ENCODE data around the gene USP9X.
"Not testable (repeated sequence)": the region's sequence is repeated elsewhere in the genome, so short reads cannot be mapped to it uniquely, and the experiment has no call there.

The USP9X gene

DNA sequence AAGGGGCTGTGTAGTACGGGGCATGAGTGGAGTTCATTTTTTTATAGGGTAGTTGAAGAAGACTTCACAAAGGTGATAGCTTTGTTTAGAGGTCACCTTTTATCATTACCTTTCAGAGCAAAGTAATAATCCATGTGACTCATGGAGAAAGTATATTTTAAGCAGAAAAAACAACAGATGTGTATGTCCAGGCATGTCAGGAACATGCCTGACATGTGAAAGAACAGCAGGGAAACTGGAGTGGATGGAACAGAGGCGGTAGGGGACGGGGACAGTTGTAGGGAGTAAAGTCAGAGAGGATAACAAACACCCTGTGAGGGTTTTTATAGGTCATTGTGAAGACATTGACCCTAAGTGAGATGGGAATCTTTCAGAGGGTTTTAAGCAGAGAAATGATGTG lies 107.6 kb downstream of the USP9X start:
- DNase-seq = no peak

DNA sequence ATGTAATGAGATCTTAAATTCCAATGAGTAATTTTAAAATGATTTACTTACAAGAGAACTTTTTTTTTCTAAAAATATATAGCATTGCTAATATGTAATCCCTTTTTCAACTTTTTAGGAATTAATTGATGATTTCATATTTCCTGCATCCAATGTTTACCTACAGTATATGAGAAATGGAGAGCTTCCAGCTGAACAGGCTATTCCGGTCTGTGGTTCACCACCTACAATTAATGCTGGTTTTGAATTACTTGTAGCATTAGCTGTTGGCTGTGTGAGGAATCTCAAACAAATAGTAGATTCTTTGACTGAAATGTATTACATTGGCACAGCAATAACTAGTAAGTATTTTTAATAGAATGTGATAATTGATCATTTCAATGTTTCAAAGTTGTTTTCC lies 113.2 kb downstream of the USP9X start:
- DNase-seq = no peak

DNA sequence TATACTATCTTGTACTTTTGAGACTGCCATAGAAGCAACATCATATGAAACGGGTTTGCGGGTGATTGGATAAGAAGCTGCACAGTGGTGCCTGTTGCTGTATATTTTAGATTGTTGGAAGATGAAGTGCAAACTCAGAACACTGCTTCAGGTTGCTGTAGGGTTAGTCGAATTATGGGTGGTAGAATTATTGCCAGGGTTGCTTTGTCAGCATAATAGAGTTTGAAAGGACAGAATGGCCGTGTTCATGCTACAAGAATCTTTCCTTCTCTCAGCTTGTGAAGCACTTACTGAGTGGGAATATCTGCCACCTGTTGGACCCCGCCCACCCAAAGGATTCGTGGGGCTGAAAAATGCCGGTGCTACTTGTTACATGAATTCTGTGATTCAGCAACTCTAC lies 115.5 kb downstream of the USP9X start:
- DNase-seq = no peak

DNA sequence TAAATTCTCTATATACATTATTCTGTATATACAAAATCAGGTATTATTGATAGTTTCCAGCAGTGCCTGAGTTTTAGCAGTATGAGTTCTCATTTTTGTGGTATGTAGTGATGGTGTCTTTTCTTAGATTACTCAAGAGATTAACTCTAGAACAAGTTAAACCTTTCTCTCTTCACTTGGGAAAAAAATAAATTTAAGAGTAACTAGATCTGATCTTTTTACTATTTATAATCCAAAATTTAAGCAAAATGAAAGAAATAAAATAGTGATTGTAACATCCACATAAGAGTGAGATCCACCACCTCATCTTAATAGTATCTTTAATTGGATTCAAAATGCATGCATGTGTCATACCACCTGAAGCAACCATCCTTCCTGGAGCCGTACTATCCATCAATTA lies 124.6 kb downstream of the USP9X start:
- DNase-seq = no peak

DNA sequence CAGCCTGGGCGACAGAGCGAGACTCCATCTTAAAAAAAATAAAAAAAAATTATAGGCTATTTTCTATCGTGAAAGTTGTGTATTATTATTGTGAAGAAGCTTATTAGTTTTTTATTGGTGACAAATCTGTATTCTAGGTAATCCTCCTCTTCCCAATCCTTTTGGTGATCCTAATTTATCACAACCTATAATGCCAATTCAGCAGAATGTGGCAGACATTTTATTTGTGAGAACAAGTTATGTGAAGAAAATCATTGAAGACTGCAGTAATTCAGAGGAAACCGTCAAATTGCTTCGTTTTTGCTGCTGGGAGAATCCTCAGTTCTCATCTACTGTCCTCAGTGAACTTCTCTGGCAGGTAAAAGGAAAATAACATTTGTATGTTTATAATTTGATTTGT lies 139.4 kb downstream of the USP9X start:
- no peak for DNase-seq

DNA sequence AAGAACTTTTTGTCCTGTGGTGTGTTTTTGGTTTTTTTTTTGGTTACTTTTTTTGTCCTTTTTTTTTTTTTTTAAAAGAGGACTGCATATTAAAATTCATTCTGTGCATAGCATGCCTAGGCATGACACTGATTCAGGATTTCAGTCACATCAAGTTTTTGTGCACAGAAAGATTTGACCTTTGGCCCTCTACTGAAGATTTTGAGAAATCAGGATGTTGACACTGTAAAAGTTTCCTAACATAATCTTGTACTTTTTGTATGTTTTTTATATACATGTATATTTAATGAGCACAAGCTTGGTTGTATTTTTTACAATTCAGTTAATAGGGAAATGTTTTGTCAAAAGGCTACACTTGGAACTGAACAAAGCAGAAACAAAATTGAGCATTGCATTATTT lies 148.7 kb downstream of the USP9X start:
- no peak for DNase-seq

DNA sequence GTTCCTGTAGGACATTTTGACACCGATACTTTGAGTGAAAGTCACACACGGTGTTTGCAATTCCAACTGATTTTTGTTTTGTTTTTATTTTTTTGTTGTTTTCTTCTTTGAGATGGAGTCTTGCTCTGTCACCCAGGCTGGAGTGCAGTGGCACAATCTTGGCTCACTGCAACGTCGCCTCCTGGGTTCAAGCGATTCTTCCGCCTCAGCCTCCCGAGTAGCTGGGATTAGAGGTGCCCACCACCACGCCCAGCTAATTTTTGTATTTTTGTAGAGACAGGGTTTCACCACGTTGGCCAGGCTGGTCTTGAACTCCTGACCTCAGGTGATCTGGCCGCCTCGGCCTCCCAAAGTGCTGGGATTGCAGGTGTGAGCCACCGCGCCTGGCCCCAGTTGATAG lies 149.2 kb downstream of the USP9X start:
- DNase-seq = not testable (repeated sequence)

DNA sequence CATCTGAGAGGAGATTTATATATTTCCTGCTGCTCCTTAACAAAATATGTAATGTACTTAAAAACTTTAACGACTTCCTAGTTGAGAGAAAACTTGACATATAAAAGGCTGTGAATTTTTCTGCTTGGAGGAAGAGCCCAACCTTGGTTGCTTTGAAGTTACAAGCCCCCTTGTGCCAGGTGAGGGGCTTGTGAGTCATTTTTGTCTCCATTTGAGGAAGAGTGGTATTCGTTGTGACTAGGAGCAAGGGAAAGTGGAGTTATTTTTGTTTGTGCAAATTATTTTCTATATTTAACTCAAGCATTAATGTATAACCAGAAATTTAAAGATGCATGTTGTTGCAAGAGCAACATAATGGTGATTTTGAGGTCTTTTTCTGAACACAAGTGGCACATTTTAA lies 149.7 kb downstream of the USP9X start:
- no peak for DNase-seq

DNA sequence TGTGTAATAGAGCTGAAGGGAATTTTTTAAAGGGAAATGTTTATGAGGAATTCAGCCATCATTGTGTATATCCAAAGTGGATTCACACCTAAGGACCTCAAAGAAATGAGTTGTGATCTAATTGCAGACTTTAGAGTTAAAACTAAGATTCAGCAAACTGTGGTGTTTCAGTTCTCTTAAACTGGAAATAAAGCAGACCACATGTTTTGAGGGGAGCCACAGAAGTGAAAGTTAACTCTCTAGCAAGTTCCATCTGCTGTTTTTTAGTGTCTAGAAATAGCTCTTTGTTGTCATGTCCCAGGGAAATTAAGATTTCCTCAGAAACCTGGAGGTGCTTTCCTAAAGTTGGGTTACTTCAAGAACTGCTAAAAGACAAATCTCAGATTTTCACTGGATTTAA lies 151.4 kb downstream of the USP9X start:
- no peak for DNase-seq

DNA sequence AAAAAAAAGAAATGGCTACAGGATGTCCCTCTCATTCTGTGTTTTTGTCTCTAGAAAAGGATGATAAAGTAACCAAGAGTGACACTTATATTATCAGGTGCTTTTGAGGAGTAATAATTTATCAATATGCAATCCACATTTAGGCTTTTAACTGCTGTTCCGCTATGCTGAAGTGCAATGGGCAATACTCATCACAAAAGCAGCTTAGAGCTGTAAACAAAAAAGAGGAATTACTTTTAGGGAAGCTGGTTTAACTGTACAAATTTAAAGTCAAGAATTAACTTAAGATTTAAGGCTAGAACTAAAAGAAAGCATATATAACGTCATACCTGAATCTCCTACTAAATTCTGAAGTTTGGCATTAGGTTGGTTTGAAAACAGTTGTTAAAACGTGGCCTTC lies 155.3 kb downstream of the USP9X start:
- no peak for DNase-seq

DNA sequence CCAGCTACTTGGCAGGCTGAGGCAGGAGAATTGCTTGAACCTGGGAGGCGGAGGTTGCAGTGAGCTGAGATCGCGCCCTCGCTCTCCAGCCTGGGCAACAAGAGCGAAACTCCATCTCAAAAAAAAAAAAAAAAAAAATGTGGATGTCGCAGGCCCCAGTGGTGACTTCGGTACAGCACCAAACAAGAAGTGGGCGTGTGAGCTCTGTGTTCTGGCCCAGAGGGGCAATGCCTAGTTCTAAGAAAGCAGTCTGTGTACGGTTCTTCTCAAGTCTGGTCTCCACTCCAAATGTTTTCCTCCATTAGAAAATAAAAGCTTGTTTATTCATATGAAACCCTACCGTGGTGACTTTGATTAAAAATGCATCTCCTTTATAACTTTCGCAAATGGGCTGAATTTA lies 156.7 kb downstream of the USP9X start:
- DNase-seq = no peak

DNA sequence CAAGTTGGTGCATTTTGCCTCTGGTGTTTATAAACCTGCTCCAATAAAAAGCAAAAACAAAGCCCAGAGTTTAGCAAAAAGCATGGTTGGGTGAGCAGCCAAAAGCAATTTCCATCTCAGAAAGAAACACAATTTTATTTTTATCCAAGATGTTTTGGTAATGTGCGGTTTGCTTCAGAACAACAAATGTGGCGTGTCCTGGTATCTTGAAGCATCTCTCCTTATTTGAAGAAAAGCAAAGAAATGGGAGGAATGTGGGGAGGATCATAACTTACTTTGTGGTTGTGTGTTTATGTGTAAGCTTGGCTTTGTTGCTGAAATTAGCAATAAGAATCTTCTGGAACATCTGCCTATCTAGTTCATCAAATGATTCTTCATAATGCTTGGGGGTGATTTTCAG lies 160.4 kb downstream of the USP9X start:
- DNase-seq = peak; percentile 10

DNA sequence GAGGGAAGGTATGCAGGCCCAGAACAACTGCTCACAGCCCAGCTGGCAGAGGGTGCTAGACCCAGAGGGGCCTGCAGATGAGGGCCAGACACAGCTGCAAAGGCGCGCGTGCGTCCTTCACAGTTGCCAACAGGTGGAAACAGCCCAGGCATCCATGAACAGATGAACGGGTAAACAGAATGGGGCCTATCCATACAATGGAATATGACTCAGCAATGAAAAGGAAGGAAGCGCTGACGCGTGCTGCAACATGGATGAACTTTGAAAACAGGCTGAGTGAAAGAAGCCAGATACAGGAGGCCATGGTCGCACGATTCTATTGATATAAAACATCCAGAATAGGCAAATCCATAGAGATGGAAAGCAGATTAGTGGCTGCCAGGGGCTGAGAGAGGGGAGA lies 165.6 kb downstream of the USP9X start:
- no peak for DNase-seq

DNA sequence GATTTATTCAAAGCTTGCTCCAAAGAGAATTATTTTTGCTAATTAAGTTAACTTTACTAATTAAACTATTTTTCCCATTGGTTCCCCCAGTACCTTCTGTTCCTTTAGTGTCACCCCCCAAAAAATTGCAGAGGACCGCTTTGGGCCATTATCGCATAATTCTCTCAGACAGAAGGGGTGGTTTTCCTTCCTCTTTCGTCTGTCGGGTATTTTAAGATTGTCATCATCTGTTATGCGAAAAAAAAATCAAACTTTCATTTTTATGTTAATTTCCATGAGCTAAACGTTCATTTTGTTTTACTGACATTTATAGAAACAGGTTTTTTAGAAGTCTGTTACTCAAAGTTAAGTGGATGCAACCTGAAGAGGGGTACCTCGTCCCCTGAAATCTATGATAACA lies 172.6 kb downstream of the USP9X start:
- no peak for DNase-seq

DNA sequence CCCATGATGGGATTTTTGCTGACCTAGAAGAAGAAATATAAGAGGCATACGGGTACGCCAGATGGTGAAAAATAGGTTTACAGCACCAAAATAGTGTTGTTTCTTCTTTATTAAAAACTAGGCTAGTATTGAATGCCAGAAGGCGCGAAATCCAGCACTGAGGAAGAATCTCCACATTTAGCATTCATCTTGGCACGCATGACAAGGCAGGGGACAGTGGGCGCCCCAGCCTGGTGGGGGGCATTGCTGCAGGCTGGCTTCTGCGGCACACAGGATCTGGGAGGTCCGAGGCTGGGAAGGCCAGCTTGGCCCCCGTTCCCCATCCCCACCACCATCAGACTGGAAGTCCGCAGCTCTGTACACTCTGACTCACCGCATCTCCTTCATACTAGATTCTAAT lies 173.0 kb downstream of the USP9X start:
- no peak for DNase-seq

DNA sequence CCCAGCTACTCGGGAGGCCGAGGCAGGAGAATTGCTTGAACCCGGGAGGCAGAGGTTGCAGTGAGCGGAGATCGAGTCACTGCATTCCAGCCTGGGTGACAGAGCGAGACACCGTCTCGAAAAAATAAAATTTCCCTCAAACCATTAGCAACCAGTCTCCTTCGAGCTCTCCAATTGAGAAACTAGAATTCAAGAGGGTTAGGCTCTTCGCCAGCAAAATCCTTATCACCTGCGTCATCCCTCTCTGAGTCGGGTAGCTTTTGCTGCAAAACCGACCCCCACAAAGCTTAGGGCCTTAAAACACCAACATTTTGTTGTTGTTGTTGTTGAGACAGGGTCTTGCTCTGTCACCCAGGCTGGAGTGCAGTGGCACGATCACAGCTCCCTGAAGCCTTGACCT lies 173.6 kb downstream of the USP9X start:
- no peak for DNase-seq

DNA sequence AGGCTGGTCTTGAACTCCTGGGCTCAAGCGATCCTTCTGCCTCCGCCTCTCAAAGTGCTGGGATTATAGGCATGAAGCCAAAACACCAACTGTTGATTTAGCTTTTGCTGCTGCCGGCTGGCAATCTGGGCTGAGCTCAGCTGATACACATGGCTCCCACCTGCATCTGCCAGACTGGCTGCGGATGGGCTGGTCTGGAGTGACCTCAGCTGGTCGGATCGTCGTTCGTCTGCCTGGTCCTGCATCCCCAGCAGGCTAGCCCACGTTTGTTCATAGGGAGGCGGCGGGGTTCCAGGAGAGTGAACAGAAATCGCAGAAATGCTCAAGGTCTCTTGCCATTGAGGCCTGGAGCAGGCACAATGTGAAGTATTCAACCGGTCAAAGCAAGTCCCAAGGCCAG lies 174.3 kb downstream of the USP9X start:
- peak; percentile 53 for DNase-seq

DNA sequence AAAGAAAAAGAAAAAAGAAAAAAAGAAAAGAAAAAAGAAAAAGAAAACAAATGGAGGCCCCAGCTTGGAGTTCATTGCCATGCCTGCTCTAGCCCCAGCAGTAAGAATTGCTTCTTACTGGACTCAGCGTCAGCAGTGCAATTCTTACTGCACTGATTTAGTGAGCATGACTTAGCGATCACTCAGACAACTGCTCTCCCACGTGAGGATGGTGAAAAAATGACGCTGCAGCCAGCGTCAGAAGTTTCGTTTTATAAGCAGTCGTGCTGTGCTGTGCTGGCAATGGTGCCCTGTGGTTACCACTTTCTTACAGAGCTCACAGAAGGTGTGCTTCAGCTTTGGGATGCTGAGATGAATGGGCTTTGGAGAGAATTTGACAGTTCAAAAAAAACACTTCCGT lies 180.4 kb downstream of the USP9X start:
- peak; percentile 52 for DNase-seq

DNA sequence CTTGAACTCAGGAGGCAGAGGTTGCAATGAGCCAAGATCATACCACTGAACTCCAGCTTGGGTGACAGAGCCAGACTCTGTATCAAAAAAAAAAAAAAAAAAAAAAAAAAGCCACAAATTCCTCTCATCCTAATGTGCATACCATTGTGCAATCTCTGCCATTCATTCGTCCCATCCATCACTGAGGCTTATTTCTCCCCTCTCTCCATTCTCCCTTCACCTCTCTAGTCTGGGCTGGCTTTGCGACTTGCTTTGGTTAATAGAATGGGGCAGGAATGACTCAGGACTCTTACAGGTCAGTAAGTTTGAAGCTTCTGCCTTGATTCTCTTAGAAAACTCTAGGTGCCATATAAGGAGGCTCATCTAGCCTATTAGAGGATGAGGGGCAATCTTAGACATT lies 188.4 kb downstream of the USP9X start:
- DNase-seq = peak; percentile 76

DNA sequence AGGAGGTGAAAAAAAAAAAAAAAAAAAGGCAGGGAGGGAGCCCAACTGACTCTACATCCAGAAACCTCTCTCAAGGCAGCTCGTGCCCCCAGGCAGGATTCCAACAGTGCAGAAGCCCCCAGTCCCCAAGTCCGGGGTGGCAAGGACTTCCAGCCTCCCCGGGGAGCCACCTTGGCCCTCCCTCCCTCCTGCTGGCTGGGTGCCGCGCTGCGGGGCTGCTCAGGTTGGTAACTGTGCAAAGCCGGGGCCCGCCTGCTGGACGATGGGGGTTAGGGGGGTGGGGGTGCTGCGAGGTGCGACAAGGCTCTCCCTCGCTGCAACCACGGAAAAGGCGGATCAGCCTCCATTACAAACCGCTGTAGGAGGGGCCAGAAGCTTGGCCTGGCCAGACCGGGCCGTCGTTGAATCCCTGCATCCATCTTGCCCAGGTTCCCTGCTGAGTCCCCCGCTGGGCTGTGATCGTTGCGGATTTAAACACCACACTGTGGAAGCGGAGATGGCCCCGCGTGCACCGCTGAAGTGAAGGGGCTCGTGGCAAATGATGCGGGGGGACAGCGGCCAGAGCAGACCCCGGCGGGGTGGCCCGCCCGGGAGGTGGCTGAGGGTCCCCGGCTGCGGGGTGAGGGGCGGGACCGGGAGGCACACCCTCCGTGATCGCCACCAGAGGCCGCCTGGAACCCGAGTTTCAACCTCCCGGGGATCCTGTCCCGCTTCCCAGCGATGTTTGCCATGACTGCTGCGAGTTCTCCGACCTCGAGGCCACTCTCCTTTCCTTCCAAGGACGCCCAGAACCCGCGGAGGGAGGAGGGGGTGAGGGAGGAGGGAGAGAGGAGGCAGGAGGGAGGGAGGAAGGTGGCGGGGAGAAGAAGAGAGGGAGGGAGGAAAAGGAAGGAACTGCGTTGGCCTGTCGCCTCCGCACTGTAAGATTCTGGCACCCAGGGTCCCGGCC lies 190.7 kb downstream of the USP9X start:
- peak; percentile 54 for DNase-seq

DNA sequence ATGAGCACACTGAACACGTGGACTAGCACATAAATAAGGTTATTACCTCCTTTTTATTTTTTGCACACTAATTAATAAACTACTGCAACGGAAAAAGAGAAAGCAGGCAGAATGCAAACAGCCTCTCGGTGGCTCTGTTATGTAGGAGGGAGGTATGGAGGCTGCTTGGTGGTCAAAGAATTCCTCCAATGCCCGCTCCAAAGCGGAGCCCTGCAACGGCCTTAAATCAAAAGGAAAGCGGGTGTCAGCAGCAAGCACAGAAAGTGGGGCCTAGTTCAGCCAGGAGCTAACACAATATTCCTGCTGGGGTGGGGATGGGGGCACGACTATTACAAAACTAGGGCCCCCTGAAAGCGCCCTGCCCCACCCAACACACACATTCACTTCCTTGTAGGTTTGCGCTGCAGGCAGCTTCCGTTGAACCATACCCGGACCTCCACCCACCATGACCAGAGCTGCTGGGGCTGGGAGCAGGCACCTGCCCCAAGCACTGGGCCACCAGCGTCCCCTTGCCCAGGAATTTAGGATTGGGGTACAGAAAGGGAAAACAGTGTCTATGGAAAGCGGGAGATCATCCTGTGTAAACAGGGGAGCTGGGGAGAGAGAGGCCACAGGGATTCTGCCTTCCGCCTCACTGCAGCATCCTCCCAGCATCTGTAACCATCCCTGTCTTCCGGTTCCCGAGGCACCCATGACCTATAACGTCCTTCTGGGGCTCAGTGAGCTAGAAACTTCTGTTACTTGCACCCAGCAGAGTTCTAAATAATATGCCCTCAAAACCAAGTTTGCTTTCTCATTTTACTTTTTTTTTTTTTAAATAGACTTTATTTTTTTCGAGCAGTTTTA lies 191.6 kb downstream of the USP9X start:
- no peak for DNase-seq

DNA sequence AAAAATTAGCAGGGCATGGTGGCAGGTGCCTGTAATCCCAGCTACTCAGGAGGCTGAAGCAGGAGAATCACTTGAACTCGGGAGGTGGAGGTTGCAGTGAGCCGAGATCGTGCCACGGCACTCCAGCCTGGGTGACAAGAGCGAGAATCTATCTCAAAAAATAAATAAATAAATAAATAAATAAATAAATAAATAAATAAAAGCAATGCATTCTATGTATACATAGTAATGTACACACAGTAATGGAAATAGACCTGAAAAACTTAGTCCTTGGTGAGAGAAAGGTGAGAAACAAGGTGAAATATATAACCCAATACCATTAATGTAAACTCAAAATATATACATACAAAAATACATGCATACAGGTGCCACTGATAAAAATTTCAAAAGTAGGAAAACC lies 197.1 kb downstream of the USP9X start:
- DNase-seq = not testable (repeated sequence)

DNA sequence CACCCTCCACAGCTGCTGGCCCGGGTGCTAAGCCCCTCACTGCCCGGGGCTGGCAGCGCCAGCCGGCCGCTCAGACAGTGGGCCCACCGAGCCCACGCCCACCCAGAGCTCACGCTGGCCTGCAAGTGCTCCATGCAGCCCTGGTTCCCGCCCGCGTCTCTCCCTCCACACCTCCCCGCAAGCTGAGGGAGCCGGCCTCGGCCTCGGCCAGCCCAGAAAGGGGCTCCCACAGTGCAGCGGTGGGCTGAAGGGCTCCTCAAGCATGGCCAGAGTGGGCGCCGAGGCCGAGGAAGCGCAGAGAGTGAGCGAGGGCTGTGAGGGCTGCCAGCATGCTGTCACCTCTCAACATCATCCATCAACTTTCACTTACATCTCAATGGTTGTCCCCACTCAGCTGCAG lies 200.7 kb downstream of the USP9X start:
- DNase-seq = not testable (repeated sequence)

Data from fibroblast of skin of abdomen (primary cell).